GM12864 (cell line): ENCODE data around the gene CCL25.

Experiments
- DNase-seq: peaks from one replicate; pipeline ENCODE4 v3.0.0-alpha.2; 2011; ENCODE audit warnings: low read depth
- H3K4me3 ChIP-seq: 2 replicates; pipeline ENCODE4 v1.5.1; 2011; ENCODE audit warnings: mild to moderate bottlenecking, low read depth, low read length, control low read depth
- TF ChIP-seq, protein P1 (sequence below): IDR thresholded peaks from 2 replicates; pipeline ENCODE4 v1.5.1; 2011; ENCODE audit warnings: low read depth, mild to moderate bottlenecking, moderate library complexity, low read length, control low read depth, inconsistent platforms; ENCODE audit errors: missing control alignments

The CCL25 gene

GRCh38 chr19:8034178-8034525, 18.4 kb upstream of the CCL25 start:
- no peak overlapping the region for H3K4me3 ChIP-seq
- no peak for DNase-seq
- TF ChIP-seq, protein P1, sequence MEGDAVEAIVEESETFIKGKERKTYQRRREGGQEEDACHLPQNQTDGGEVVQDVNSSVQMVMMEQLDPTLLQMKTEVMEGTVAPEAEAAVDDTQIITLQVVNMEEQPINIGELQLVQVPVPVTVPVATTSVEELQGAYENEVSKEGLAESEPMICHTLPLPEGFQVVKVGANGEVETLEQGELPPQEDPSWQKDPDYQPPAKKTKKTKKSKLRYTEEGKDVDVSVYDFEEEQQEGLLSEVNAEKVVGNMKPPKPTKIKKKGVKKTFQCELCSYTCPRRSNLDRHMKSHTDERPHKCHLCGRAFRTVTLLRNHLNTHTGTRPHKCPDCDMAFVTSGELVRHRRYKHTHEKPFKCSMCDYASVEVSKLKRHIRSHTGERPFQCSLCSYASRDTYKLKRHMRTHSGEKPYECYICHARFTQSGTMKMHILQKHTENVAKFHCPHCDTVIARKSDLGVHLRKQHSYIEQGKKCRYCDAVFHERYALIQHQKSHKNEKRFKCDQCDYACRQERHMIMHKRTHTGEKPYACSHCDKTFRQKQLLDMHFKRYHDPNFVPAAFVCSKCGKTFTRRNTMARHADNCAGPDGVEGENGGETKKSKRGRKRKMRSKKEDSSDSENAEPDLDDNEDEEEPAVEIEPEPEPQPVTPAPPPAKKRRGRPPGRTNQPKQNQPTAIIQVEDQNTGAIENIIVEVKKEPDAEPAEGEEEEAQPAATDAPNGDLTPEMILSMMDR, result no peak

- no peak for DNase-seq
These were observed 16.0 kb upstream of the CCL25 start for GRCh38 chr19:8036434-8037099.

DNA sequence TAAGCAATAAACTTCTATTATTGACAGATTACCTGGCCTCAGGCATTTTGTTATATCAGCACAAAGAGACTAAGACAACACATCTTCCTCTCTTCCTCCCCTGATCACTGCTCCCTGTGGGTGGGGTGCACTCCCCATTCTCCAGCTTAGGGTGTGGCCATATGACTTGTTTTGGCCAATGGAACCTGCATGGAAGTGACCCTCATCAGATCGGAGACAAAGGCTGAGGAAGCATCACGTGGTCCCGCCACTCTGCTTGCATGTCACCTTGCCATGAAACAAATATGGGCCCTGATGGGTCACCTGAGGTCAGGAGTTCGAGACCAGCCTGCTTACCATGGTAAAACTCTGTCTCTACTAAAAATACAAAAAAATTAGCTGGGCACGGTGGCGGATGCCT, 13.7 kb upstream of the CCL25 start:
- no peak overlapping the region for H3K4me3 ChIP-seq
- DNase-seq, result no peak
- TF ChIP-seq, protein P1, result no peak

More at GRCh38 chr19:8036434-8037099, 16.0 kb upstream of the CCL25 start:
- TF ChIP-seq, protein P1, result no peak
- no peak overlapping the region for H3K4me3 ChIP-seq

- DNase-seq, result no peak
- TF ChIP-seq, protein P1, result no peak
- no peak overlapping the region for H3K4me3 ChIP-seq
These were observed 13.3 kb upstream of the CCL25 start for GRCh38 chr19:8039231-8039630.

DNA sequence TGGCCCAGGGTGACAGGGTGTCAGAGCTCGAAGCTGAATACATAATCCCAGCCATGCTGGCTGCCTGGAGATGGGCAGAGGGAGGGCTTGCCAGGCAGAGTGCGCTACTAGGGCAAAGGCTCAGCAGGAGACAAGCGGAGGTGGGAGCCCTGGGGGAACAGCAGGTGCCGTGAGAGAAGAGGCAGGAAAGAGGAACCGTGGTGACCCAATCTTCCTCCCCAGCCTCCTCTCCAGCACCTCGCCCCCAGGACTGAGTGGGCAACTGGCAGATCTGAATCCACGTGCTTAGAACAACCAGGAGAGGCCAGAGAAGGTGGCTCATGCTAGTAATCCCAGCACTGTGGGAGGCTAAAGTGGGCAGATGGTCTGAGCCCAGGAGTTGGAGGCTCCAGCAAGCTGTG, 11.0 kb upstream of the CCL25 start:
- DNase-seq, result no peak
- TF ChIP-seq, protein P1, result no peak
- no peak overlapping the region for H3K4me3 ChIP-seq

DNA sequence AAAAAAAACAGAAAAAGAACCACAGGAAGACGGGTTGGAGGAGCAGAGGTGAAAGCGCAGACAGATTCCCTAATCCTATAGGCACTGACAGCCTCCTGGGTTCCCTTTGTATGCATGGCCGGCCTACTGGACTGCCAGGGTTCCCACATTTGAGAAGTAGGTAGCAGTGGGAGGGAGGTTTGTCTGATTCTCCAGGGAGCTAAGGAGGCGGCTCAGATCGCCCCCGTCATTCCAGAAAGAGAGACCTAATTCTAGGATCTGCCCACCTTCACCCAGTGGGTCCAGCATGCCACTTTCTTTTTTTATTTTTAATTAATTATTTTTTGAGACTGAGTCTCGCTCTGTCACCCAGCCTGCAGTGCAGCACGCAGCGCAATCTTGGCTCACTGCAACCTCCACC, 9.7 kb upstream of the CCL25 start:
- TF ChIP-seq, protein P1, result no peak
- DNase-seq, result no peak

DNA sequence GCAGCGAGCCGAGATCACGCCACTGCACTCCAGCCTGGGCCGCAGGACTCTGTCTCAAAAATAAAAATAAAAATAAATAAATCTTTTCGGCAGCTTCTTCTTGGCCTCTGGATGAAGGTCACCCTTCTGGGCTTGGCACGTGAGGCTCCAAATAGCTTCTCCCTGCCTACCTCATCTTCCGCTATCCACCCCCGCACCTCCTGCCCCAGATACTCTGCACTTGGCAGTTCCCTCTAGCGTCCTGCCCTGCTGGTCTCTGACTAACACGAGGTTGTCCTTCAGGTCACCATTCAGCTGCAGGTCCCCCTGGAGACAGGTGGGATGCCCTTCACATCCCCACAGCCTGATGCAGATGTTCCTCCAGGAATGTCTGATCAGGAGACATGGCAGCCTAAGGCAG, 8.5 kb upstream of the CCL25 start:
- DNase-seq, result no peak
- H3K4me3 ChIP-seq, result no peak overlapping the region
- TF ChIP-seq, protein P1, result no peak

More for the DNA sequence above, 9.7 kb upstream of the CCL25 start:
- H3K4me3 ChIP-seq, result no peak overlapping the region
